ENCODE results near the gene ORAI1.

- TF ChIP-seq CTCF (IDR thresholded peaks at IDR 0.05 in 8 of 11, conservative IDR thresholded peaks at IDR 0.05 in 3 of 11) (no peak), POLR2AphosphoS5 (IDR thresholded peaks at IDR 0.05) (no peak)
Observed at GRCh38 chr12:121649322-121649721, 23.0 kb downstream of the ORAI1 start.
